Hair follicle dermal papilla cell (primary cell): Measurements from ENCODE around the gene KRTAP1-3. TPM values are rescaled to one million over a fixed set of nuclear protein-coding genes. Genes with fewer than 3 reads are reported as not detected.

Experiments used
- total RNA-seq: library from RNA; depleted of rRNA; stranded (reverse); fragments of >200 nt; gene quantifications from 2 replicates; pipeline ENCODE4 v1.2.3, GENCODE V29; 2012

The KRTAP1-3 gene, protein sequence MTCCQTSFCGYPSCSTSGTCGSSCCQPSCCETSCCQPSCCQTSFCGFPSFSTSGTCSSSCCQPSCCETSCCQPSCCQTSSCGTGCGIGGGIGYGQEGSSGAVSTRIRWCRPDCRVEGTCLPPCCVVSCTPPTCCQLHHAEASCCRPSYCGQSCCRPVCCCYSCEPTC
- total RNA-seq = not detected in 2 replicates

DNA sequence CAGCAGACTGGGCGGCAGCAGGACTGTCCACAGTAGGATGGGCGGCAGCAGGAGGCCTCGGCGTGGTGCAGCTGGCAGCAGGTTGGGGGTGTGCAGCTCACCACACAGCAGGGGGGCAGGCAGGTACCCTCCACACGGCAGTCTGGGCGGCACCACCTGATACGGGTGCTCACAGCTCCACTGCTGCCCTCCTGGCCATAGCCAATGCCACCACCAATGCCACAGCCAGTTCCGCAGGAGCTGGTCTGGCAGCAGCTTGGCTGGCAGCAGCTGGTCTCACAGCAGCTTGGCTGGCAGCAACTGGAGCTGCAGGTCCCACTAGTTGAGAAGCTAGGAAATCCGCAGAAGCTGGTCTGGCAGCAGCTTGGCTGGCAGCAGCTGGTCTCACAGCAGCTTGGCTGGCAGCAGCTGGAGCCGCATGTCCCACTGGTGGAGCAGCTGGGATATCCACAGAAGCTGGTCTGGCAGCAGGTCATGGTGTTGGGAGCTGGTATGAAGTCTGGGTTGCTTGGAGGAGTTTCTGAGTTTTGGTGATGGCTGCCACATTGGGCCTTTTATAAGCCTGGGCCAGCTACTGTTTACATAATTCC, at the start of gene KRTAP1-3:
Gene KRTAP1-3, minus strand, starts transcription at position 529 of the 590 bp plus-strand sequence. Its CDS starts 53 bp downstream, at position 476.

DNA sequence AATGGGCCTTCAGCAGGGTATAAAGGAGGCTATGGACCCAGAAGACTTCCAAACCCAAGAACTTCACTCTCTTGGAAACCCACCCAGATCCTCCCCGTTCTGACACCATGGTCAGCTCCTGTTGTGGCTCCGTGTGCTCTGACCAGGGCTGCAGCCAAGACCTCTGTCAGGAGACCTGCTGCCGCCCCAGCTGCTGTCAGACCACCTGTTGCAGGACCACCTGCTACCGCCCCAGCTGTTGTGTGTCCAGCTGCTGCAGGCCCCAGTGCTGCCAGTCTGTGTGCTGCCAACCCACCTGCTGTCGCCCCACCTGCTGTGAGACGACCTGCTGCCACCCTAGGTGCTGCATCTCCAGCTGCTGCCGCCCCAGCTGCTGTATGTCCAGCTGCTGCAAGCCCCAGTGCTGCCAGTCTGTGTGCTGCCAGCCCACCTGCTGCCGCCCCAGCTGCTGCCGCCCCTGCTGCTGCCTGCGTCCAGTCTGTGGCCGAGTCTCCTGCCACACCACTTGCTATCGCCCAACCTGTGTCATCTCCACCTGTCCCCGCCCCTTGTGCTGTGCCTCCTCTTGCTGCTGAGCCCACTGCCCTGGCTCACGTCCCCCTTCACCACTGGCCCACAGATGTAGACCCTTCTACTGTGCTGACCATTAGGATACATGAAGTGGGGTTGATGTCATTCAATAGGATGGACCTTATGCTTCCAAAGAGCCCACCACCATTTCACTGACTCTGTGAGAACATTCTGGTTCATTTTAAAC, 49.6 kb upstream of the KRTAP1-3 start, which contains the start of gene KRTAP4-7:
Gene KRTAP4-7, plus strand, starts transcription at position 51 of the 757 bp plus-strand sequence. Its CDS starts 57 bp downstream, at position 108.

DNA sequence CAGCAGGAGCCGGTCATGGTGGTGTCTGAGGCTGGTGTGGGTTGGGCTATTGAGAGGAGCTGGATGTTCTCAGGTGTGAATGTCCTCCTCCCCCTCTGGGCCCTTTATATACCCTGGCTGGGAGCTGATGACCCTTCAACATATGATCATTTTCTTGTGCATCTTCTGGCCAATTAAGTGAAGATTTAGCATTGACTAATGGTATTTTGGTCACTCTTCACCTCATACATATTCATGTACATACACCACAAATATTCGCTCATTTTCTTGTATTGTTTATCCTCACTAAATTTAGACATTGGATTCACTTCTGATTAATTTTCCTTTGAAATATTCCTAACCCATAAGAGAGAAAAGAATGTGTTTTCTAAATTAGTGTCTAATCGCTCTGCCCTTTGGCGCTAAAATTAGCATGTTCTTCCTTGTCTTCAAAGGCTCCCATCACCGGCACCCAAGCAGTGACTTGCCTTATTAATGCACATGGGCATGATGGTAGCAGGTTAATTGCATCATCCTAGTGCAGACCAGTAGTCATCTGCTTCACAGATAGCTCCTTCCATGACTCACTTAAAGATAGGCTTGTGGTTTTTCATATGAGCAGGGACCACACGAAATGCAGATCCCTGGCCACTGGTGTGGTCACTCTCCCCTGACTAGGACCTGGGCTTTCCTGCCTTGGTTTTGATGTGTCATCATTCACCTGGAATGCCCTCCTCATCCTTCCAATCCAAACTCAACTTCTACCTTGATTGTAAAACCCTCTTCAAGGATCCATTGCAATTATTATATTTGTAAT, 31.4 kb upstream of the KRTAP1-3 start, which contains the start of gene KRTAP2-4:
Gene KRTAP2-4, minus strand, starts transcription at position 51 of the 796 bp plus-strand sequence. Its CDS starts 34 bp downstream, at position 17.

DNA sequence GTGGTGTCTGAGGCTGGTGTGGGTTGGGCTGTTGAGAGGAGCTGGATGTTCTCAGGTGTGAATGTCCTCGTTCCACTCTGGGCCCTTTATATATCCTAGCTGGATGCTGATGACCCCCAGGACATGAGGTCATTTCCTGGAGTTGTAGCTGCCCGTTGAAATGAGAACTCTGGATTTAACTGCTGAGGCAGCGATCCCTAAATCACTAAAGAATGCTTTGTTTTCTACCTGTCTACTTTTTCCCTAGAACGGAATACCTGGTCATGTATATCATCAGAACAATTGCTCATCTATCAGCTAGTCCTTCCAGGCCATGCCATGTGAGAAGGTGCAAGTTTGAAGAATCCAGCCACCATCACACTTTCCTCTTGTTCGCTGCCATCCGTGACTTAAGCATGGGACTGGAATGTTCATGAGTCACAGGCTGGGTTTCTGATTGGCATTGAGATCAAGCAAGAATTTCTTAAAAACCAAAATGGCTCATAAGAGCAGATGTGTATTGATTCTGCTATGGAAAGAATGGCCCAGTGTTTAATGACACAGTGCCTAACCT, 25.5 kb upstream of the KRTAP1-3 start, which contains the start of gene KRTAP2-3:
Gene KRTAP2-3, minus strand, starts transcription at position 63 of the 553 bp plus-strand sequence. CDS start 64 bp downstream, outside the sequence.

DNA sequence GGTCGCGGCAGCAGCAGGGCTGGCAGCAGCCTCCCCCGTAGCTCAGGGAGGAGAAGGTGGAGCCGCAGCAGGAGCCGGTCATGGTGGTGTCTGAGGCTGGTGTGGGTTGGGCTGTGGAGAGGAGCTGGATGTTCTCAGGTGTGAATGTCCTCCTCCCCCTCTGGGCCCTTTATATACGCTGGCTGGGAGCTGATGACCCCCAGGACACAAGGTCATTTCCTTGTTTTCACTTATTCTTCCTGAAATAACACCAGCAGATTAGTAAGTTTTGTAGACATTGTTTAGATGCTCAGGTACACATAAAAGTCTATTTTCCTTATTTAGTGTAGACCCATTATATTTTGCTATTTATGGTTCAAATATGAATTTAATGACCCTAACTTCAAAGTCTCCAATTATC, 20.5 kb upstream of the KRTAP1-3 start, which contains the start of gene KRTAP2-2:
Gene KRTAP2-2, minus strand, starts transcription at position 101 of the 400 bp plus-strand sequence. Its CDS starts 19 bp downstream, at position 82.

DNA sequence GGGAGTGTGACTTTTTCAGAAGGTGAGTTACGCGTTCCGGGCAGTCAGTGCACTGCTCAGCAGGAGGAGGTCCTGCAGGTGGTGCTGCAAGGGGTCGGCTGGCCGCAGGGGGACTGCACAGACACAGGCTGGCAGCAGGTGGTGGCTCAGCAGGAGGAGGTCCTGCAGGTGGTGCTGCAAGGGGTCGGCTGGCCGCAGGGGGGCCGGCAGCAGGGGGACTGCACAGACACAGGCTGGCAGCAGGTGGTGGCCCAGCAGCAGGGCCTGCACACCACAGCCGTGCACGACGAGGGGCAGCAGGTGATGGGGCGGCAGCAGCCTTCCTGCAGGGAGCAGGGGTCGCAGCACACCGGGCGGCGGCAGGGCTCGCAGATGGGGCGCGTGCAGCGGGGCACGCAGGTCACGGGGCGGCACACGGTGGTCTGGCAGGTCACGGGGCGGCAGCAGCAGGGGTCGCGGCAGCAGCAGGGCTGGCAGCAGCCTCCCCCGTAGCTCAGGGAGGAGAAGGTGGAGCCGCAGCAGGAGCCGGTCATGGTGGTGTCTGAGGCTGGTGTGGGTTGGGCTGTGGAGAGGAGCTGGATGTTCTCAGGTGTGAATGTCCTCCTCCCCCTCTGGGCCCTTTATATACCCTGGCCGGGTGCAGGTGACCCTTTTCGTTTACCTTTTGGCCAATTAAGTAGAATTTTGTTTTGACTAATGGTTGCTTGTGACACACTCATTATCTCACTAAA, 12.2 kb upstream of the KRTAP1-3 start, which contains the start of gene KRTAP2-1:
Gene KRTAP2-1, minus strand, starts transcription at position 582 of the 731 bp plus-strand sequence. Its CDS starts 49 bp downstream, at position 533.

DNA sequence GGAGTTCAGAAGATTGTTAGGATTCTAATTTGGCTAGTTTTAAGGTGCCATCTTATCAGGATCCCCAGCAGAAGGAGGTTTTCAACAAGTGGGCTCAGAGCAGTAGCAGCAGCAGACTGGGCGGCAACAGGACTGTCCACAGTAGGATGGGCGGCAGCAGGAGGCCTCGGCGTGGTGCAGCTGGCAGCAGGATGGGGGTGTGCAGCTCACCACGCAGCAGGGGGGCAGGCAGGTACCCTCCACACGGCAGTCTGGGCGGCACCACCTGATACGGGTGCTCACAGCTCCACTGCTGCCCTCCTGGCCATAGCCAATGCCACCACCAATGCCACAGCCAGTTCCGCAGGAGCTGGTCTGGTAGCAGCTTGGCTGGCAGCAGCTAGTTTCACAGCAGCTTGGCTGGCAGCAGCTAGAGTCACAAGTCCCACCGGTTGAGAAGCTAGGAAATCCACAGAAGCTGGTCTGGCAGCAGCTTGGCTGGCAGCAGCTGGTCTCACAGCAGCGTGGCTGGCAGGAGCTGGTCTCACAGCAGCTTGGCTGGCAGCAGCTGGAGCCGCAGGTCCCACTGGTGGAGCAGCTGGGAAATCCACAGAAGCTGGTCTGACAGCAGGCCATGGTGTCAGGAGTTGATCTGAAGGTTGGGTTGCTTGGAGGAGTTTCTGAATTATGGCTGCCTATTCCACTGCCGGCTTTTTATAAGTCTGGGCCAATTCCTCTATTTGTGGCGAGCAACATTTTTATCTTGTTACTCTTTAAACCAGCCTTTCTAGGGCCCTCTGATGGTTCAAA, 6.3 kb upstream of the KRTAP1-3 start, which contains the start of gene KRTAP1-1:
Gene KRTAP1-1, minus strand, starts transcription at position 668 of the 789 bp plus-strand sequence. Its CDS starts 53 bp downstream, at position 615.

DNA sequence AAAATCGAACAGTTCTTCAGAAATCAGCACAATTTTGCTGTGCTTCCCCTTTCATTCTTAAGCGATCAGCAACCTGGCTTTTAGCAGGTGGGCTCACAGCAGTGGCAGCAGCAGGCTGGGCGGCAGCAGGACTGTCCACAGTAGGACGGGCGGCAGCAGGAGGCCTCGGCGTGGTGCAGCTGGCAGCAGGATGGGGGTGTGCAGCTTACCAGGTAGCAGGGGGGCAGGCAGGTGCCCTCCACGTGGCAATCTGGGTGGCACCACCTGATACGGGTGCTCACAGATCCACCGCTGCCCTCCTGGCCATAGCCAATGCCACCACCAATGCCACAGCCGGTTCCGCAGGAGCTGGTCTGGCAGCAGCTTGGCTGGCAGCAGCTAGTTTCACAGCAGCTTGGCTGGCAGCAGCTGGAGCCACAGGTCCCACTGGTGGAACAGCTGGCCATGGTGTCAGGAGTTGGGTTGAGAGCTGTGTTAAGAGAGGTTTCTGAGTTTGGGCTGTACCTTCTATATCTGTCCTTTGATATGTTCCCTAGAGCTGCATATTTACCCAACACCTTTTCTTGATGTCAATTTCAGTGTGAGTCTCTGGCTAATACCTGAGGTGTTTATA, 4.9 kb downstream of the KRTAP1-3 start, which contains the start of gene KRTAP1-4:
Gene KRTAP1-4, minus strand, starts transcription at position 563 of the 613 bp plus-strand sequence. Its CDS starts 117 bp downstream, at position 446.

DNA sequence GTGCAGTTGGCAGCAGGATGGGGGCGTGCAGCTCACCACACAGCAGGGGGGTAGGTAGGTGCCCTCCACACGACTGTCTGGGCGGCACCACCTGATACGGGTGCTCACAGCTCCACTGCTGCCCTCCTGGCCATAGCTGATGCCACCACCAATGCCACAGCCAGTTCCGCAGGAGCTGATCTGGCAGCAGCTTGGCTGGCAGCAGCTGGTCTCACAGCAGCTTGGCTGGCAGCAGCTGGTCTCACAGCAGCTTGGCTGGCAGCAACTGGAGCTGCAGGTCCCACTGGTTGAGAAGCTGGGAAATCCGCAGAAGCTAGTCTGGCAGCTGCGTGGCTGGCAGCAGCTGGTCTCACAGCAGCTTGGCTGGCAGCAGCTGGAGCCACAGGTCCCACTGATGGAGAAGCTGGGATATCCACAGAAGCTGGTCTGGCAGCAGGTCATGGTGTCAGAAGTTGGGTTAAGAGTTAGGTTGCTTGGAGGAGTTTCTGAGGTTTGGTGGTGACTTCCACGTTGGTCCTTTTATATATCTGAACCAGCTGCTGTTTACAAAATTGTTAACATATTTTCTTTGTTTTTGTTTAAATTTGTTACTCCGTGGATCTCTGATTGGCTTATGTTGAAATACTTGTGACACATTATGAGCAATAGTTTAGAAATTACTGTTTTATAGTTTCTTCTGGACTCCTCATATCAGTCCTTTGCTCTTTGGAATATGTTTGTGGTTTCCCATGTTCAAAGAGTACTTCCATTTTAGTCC, 7.8 kb downstream of the KRTAP1-3 start, which contains the start of gene KRTAP1-5:
Gene KRTAP1-5, minus strand, starts transcription at position 494 of the 757 bp plus-strand sequence. Its CDS starts 53 bp downstream, at position 441.

DNA sequence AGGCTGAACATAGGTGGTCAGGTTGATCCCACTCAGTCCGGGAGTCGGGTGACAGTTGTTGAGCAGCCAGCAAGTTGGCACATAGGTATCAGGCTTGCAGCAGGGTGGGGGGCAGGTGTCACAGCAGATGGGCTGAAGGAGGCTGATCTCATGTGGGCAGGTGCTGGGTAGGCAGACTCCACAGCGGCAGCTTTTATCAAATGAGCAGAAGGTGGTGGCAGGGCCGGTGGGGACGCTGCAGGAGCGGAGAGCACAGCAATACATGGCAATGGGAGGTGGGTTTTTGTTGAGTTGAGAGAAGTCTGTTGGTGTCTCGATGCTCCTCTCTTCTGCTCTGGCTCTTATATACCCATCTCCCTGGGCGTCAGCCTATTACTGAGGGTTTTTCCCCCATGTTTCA, 25.9 kb downstream of the KRTAP1-3 start, which contains the start of gene KRTAP3-1:
Gene KRTAP3-1, minus strand, starts transcription at position 318 of the 400 bp plus-strand sequence. Its CDS starts 54 bp downstream, at position 264.

DNA sequence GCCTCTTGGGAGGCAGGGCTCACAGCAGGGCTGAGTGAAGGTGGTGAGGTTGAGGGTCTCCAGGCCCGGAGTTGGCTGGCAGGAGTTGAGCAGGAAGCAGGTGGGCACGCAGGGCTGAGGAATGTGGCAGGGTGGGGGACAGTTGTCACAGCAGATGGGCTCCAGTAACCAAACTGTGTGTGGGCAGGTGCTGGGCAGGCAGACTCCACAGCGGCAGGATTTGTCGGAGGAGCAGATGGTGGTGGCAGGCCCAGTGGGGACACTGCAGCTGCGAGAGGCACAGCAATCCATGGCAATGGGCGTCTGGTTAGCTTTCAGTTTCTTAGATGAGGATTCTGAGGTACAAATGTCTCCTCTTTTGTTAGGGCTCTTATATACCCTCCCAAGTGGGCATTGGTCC, 35.1 kb downstream of the KRTAP1-3 start, which contains the start of gene KRTAP3-2:
Gene KRTAP3-2, minus strand, starts transcription at position 344 of the 400 bp plus-strand sequence. Its CDS starts 53 bp downstream, at position 291.

DNA sequence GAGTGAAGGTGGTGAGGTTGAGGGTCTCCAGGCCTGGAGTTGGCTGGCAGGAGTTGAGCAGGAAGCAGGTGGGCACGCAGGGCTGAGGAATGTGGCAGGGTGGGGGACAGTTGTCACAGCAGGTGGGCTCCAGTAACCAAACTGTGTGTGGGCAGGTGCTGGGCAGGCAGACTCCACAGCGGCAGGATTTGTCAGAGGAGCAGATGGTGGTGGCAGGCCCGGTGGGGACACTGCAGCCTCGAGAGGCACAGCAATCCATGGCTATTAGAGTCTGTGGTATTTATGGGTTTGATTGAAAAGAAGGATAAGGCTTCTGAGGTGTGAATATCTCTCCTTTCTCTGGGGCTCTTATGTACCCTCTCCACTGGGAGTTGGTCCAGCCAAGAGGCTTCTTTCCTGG, 40.8 kb downstream of the KRTAP1-3 start, which contains the start of gene KRTAP3-3:
Gene KRTAP3-3, minus strand, starts transcription at position 326 of the 400 bp plus-strand sequence. Its CDS starts 67 bp downstream, at position 259.

DNA sequence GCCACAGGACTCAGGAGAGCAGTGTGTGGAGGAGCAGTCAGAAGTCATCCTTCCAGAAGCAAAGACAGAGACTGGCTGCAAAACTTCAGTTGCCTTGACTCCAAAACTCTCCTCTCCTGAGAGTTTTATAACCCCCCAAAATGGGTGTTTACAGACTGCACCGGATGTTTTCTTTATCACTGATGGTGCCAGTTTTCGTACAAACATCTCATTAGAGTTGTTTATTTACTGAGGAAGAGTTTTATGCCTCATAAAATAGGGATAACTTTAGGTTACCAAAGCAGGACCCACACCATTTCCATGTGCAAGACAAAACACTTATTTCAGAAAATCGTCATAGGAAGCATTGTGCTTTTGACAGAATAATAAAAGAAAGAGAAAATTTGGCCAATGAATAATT, 50.4 kb downstream of the KRTAP1-3 start, which contains the start of gene KRT40:
Gene KRT40, minus strand, starts transcription at position 101 of the 400 bp plus-strand sequence. Its CDS starts 53 bp downstream, at position 48.

